IPS-15b (cell line): ENCODE measurements around the gene ITGAV.

Experiments
- H3K27me3 ChIP-seq: one replicate; pipeline ENCODE4 v1.6.1; 2013; ENCODE audit warnings: low read length; ENCODE audit not compliant: control insufficient read depth, insufficient read depth
- H3K36me3 ChIP-seq: one replicate; pipeline ENCODE4 v1.6.1; 2013; ENCODE audit warnings: low read length; ENCODE audit not compliant: control insufficient read depth, insufficient read depth
- H3K4me1 ChIP-seq: one replicate; pipeline ENCODE4 v1.6.1; 2013; ENCODE audit warnings: mild to moderate bottlenecking, low read length; ENCODE audit not compliant: control insufficient read depth, insufficient read depth
- H3K4me3 ChIP-seq: one replicate; pipeline ENCODE4 v1.5.1; 2013; ENCODE audit warnings: low read depth, low read length
- H3K9ac ChIP-seq: one replicate; pipeline ENCODE4 v1.6.1; 2013; ENCODE audit warnings: low read depth, mild to moderate bottlenecking, low read length
- H3K9me3 ChIP-seq: one replicate; pipeline ENCODE4 v1.6.1; 2013; ENCODE audit warnings: mild to moderate bottlenecking, low read length; ENCODE audit not compliant: control insufficient read depth, insufficient read depth

Gene ITGAV

GRCh38 chr2:186618696-186619095, 28.8 kb downstream of the ITGAV start:
- no peaks in the 10 kb centered on the region for H3K9me3 ChIP-seq
- no peaks in the 10 kb centered on the region for H3K36me3 ChIP-seq
- H3K9ac ChIP-seq, result no peak overlapping the region
- no peak overlapping the region for H3K4me3 ChIP-seq
- no peaks in the 10 kb centered on the region for H3K4me1 ChIP-seq
- no peaks in the 10 kb centered on the region for H3K27me3 ChIP-seq

- H3K9ac ChIP-seq, result no peak overlapping the region
- H3K36me3 ChIP-seq, result no peaks in the 10 kb centered on the region
Measured at GRCh38 chr2:186623084-186623483, 33.2 kb downstream of the ITGAV start.

GRCh38 chr2:186624276-186624675, 34.4 kb downstream of the ITGAV start:
- H3K4me3 ChIP-seq, result no peak overlapping the region
- H3K4me1 ChIP-seq, result no peaks in the 10 kb centered on the region
- no peak overlapping the region for H3K9ac ChIP-seq
- H3K27me3 ChIP-seq, result no peaks in the 10 kb centered on the region
- H3K36me3 ChIP-seq, result no peaks in the 10 kb centered on the region
- no peaks in the 10 kb centered on the region for H3K9me3 ChIP-seq

More at GRCh38 chr2:186623084-186623483, 33.2 kb downstream of the ITGAV start:
- no peaks in the 10 kb centered on the region for H3K27me3 ChIP-seq
- no peak overlapping the region for H3K4me3 ChIP-seq
- no peaks in the 10 kb centered on the region for H3K4me1 ChIP-seq
- H3K9me3 ChIP-seq, result no peaks in the 10 kb centered on the region

- Histone ChIP-seq H3K4me3 (no peak overlapping the region), H3K9ac (no peak overlapping the region), H3K27me3 (no peaks in the 10 kb centered on the region), H3K9me3 (no peaks in the 10 kb centered on the region), H3K4me1 (no peaks in the 10 kb centered on the region), H3K36me3 (no peaks in the 10 kb centered on the region)
Measured at GRCh38 chr2:186629250-186629996, 39.6 kb downstream of the ITGAV start.

GRCh38 chr2:186632417-186632816, 42.6 kb downstream of the ITGAV start:
- Histone ChIP-seq H3K4me1 (no peaks in the 10 kb centered on the region), H3K9me3 (no peaks in the 10 kb centered on the region), H3K36me3 (no peaks in the 10 kb centered on the region), H3K27me3 (no peaks in the 10 kb centered on the region), H3K4me3 (no peak overlapping the region), H3K9ac (no peak overlapping the region)

- H3K4me1 ChIP-seq, result no peaks in the 10 kb centered on the region
- H3K9me3 ChIP-seq, result no peaks in the 10 kb centered on the region
- H3K9ac ChIP-seq, result no peak overlapping the region
- H3K27me3 ChIP-seq, result no peaks in the 10 kb centered on the region
- no peaks in the 10 kb centered on the region for H3K36me3 ChIP-seq
- no peak overlapping the region for H3K4me3 ChIP-seq
Measured at GRCh38 chr2:186634701-186635100, 44.8 kb downstream of the ITGAV start.

- Histone ChIP-seq H3K4me1 (no peaks in the 10 kb centered on the region), H3K9ac (no peak overlapping the region), H3K4me3 (no peak overlapping the region), H3K9me3 (no peaks in the 10 kb centered on the region), H3K27me3 (no peaks in the 10 kb centered on the region), H3K36me3 (no peaks in the 10 kb centered on the region)
Measured at GRCh38 chr2:186636800-186637496, 47.1 kb downstream of the ITGAV start.

- Histone ChIP-seq H3K4me1 (no peaks in the 10 kb centered on the region), H3K4me3 (no peak overlapping the region), H3K36me3 (no peaks in the 10 kb centered on the region), H3K9ac (no peak overlapping the region), H3K27me3 (no peaks in the 10 kb centered on the region), H3K9me3 (no peaks in the 10 kb centered on the region)
Measured at GRCh38 chr2:186637497-186637800, 47.6 kb downstream of the ITGAV start.

GRCh38 chr2:186639939-186640338, 50.1 kb downstream of the ITGAV start:
- Histone ChIP-seq H3K4me1 (no peaks in the 10 kb centered on the region), H3K9ac (no peak overlapping the region), H3K9me3 (no peaks in the 10 kb centered on the region), H3K36me3 (no peaks in the 10 kb centered on the region), H3K4me3 (no peak overlapping the region), H3K27me3 (no peaks in the 10 kb centered on the region)

GRCh38 chr2:186641132-186641806, 51.4 kb downstream of the ITGAV start:
- Histone ChIP-seq H3K9me3 (no peaks in the 10 kb centered on the region), H3K4me1 (no peaks in the 10 kb centered on the region), H3K9ac (no peak overlapping the region), H3K4me3 (no peak overlapping the region), H3K36me3 (no peaks in the 10 kb centered on the region), H3K27me3 (no peaks in the 10 kb centered on the region)

GRCh38 chr2:186641807-186642321, 52.0 kb downstream of the ITGAV start:
- H3K9ac ChIP-seq, result no peak overlapping the region
- no peak overlapping the region for H3K4me3 ChIP-seq
- H3K9me3 ChIP-seq, result no peaks in the 10 kb centered on the region
- no peaks in the 10 kb centered on the region for H3K36me3 ChIP-seq
- no peaks in the 10 kb centered on the region for H3K27me3 ChIP-seq
- H3K4me1 ChIP-seq, result no peaks in the 10 kb centered on the region

- Histone ChIP-seq H3K9me3 (no peaks in the 10 kb centered on the region), H3K27me3 (no peaks in the 10 kb centered on the region), H3K4me3 (no peak overlapping the region), H3K4me1 (no peaks in the 10 kb centered on the region), H3K9ac (no peak overlapping the region), H3K36me3 (no peaks in the 10 kb centered on the region)
Measured at GRCh38 chr2:186644791-186645190, 54.9 kb downstream of the ITGAV start.
